Testis (tissue), 3 donors: ENCODE results near the gene NAT8L. TPM values are rescaled to one million over a fixed set of nuclear protein-coding genes. Genes with fewer than 3 reads are reported as not detected.

Source experiments
- DNase-seq: peaks from one replicate; pipeline ENCODE4 v3.0.0-alpha.2; 2019
- H3K27ac ChIP-seq, 2 donors: fragments of 200-600 bp; sonication (generic); one replicate each; pipeline ENCODE4 v1.5.1; 2019
- H3K27me3 ChIP-seq: fragments of 200-600 bp; sonication (generic); one replicate; pipeline ENCODE4 v1.5.1; 2019
- H3K36me3 ChIP-seq: fragments of 200-600 bp; sonication (generic); one replicate; pipeline ENCODE4 v1.5.1; 2017; ENCODE audit warnings: low read depth; ENCODE audit errors: missing control alignments
- H3K4me1 ChIP-seq: fragments of 200-600 bp; sonication (generic); one replicate; pipeline ENCODE4 v1.5.1; 2019
- H3K4me3 ChIP-seq, 2 donors: fragments of 200-600 bp; sonication (generic); one replicate each; pipeline ENCODE4 v1.5.1; 2017 to 2019
- H3K9me3 ChIP-seq: fragments of 200-600 bp; sonication (generic); one replicate; pipeline ENCODE4 v1.5.1; 2017
- POLR2A ChIP-seq: fragments of 450-650 bp; IDR thresholded peaks from one replicate; pipeline ENCODE4 v1.6.1; 2017; ENCODE audit warnings: antibody characterized with exemption, mild to moderate bottlenecking, moderate library complexity
- WGBS, 2 donors: methylation state at CpG; one replicate each; pipeline ENCODE4 v1.1.5; 2018; 5-methylcytosine and 5-hydroxymethylcytosine counted together
- intact Hi-C: fragments of 100-400 bp; cut with DNase I; formaldehyde crosslinking; loops from one replicate; pipeline ENCODE4 v1.15.1; 2023; ENCODE audit warnings: low total_unique reads
- polyA plus RNA-seq: library from polyadenylated mRNA; stranded (reverse); fragments of 350-450 nt; fragmentation: Illumina TruSeq; extraction: RNeasy Lipid Tissue Mini Kit (QIAGEN cat#74804); gene quantifications from one replicate; pipeline ENCODE4 v1.2.3, GENCODE V29; 2014; ENCODE audit warnings: low read depth, low replicate concordance; ENCODE audit not compliant: insufficient read depth
- total RNA-seq, 2 donors: library from RNA; depleted of rRNA; stranded (reverse); fragments of >200 nt; gene quantifications; one replicate each; pipeline ENCODE4 v1.2.3, GENCODE V29; 2016
- TF ChIP-seq, protein P1 (sequence below), 3 experiments: fragments of 450-650 bp in 2 of 3; fragments of 200-600 bp in 1 of 3; sonication (generic) in 1 of 3; IDR thresholded peaks; one replicate each; pipeline ENCODE4 v1.5.1; 2016 to 2019; ENCODE audit warnings: antibody characterized with exemption in 3 of 3, mild to moderate bottlenecking in 2 of 3, moderate library complexity in 1 of 3

NAT8L gene
- total and polyA plus RNA-seq, 3 donors from 2014 or later: 36.6 to 82.9 (median 56.6) TPM

DNA sequence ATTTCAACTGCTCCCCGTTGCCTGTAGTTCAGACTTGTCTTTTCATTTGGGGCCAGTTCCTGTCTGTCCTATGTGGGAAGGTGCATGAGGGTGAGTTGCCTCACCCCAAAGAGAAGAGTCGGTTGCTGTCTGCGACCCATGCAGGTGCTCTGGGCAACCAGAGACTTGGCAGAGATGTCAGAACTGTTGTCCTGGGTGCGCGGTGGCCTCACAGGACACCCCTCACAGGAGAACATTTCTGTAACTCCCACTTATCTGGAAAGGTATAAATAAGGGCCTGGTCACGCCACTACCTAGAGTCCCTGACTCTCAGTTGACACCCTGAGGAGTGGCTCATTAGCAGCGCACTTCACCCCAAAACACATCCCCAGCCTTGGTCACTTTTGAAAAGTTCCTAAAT lies 9.7 kb upstream of the NAT8L start:
- no peak for DNase-seq
- TF ChIP-seq, protein P1, sequence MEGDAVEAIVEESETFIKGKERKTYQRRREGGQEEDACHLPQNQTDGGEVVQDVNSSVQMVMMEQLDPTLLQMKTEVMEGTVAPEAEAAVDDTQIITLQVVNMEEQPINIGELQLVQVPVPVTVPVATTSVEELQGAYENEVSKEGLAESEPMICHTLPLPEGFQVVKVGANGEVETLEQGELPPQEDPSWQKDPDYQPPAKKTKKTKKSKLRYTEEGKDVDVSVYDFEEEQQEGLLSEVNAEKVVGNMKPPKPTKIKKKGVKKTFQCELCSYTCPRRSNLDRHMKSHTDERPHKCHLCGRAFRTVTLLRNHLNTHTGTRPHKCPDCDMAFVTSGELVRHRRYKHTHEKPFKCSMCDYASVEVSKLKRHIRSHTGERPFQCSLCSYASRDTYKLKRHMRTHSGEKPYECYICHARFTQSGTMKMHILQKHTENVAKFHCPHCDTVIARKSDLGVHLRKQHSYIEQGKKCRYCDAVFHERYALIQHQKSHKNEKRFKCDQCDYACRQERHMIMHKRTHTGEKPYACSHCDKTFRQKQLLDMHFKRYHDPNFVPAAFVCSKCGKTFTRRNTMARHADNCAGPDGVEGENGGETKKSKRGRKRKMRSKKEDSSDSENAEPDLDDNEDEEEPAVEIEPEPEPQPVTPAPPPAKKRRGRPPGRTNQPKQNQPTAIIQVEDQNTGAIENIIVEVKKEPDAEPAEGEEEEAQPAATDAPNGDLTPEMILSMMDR (IDR thresholded peaks at IDR 0.05): no peak
- TF ChIP-seq POLR2A: no peak
- 90 to 95% methylated on average over 7 of the region's 7 CpGs for WGBS, 2 donors
- Histone ChIP-seq H3K4me3 (no peak overlapping the region), H3K36me3 (no peaks in the 10 kb centered on the region), H3K27me3 (no peaks in the 10 kb centered on the region), H3K4me1 (no peaks in the 10 kb centered on the region), H3K9me3 (no peaks in the 10 kb centered on the region), H3K27ac (no peak overlapping the region)
- intact Hi-C loops: no loop called here

DNA sequence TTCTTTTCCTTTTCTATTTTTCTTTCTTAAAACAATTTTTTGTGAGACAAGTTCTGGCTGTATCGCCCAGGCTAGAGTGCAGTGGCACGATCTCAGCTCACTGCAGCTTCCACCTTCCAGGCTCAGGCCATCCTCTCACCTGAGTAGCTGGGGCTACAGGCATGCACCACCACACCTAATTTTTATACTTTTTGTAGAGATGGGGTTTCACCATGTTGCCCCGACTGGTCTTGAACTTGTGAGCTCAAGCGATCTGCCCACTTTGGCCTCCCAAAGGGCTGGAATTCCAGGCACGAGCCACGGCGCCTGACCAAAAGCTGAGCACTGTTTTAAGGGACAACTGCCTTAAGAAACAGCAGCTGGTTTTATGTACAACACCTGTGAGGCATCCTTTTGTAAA lies 9.3 kb upstream of the NAT8L start:
- intact Hi-C loops: no loop called here
- H3K4me1 ChIP-seq: no peaks in the 10 kb centered on the region
- WGBS, 2 donors: 91 to 95% methylated on average over 7 of the region's 7 CpGs
- H3K36me3 ChIP-seq: no peaks in the 10 kb centered on the region
- H3K4me3 ChIP-seq: no peak overlapping the region
- no peaks in the 10 kb centered on the region for H3K9me3 ChIP-seq
- DNase-seq: no peak
- TF ChIP-seq POLR2A: no peak
- no peaks in the 10 kb centered on the region for H3K27me3 ChIP-seq
- H3K27ac ChIP-seq: no peak overlapping the region

DNA sequence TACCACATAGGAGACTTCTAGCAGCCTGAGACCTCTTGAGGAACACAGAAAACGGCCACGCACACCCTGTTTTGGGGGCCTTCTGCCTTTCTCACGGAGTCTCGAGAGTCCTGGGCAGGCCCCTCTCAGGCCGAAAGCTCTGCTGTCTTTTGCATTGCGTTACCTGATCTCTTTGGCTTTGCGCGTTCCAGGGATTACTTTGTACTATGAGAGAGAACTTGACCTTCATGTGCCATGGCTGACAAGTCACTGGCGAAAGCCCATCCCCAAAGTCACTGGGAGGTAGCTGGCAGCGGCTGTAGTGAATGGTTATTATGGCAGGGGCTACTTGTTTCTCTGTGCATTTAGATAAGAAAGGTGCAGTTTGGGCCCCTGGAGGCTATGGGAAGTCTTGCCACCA lies 8.0 kb upstream of the NAT8L start:
- Histone ChIP-seq H3K36me3 (no peaks in the 10 kb centered on the region), H3K4me1 (no peaks in the 10 kb centered on the region), H3K27me3 (no peaks in the 10 kb centered on the region), H3K4me3 (no peak overlapping the region), H3K9me3 (no peaks in the 10 kb centered on the region), H3K27ac (no peak overlapping the region)
- intact Hi-C loops: no loop called here
- WGBS, 2 donors: 83 to 88% methylated on average over 10 of the region's 10 CpGs
- DNase-seq: no peak
- TF ChIP-seq POLR2A: no peak
- TF ChIP-seq, protein P1 (IDR thresholded peaks at IDR 0.05): no peak

DNA sequence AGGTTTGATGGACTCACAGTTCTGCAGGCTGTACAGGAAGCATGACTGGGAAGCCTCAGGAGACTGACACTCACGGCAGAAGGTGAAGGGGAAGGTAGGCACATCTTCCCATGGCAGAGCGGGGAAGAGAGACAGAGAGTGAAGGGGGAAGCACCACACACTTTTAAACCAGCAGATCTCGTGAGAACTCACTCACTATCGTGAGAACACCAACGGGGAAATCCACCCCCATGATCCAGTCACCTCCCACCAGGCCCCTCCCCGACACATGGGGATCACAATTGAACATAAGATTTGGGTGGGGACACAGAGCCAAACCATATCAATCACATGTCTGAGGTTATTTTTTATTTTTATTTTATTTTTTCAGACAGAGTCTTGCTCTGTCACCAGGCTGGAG lies 4.9 kb upstream of the NAT8L start:
- intact Hi-C loops: no loop called here
- TF ChIP-seq, protein P1 (IDR thresholded peaks at IDR 0.05): no peak
- no peak for TF ChIP-seq POLR2A
- no peaks in the 10 kb centered on the region for H3K36me3 ChIP-seq
- no peaks in the 10 kb centered on the region for H3K27me3 ChIP-seq
- no peak overlapping the region for H3K4me3 ChIP-seq
- WGBS, 2 donors: 72 to 89% methylated on average over 6 of the region's 6 CpGs
- peaks cover 6% of the 10 kb centered on the region for H3K4me1 ChIP-seq
- H3K9me3 ChIP-seq: no peaks in the 10 kb centered on the region
- DNase-seq: no peak
- no peak overlapping the region for H3K27ac ChIP-seq

DNA sequence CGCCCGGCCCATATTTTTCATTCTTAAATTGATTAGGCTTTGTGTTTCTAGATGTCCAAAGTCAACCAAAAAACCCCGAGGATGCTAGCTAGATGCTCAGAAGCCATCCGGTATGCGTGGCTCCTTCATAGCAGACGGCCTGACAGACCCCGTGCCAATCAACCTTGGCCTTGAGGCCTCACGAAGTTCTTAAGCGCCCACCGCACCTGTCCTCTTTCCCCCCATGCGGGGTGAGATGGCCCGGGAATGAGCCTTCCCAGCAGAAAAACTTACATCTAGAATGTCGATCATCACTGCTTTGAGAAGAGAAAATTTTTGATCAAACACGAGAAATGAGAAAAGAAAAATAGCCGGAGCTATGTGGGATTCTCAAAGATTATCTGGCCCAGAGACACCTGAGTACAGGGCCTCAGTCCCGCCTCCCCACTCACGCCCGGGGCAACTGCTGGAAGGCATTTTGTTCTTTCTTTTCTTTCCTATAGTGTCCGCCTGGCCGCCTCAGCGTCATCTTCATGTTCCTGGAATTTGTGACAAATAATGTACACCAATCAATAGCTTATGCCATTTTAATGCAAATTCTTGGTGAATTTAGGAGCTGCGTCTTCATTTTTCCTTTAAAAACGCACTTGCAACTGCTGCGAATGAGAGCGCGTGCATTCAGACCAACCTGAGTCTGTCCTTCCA lies 1.6 kb upstream of the NAT8L start:
- TF ChIP-seq, protein P1 (IDR thresholded peaks at IDR 0.05): no peak
- TF ChIP-seq POLR2A: no peak
- Histone ChIP-seq H3K4me1 (peaks cover 10% of the 10 kb centered on the region), H3K4me3 (peak overlapping the region in 1 of 2 donors; percentile 60), H3K27ac (no peak overlapping the region), H3K36me3 (no peaks in the 10 kb centered on the region), H3K27me3 (no peaks in the 10 kb centered on the region), H3K9me3 (no peaks in the 10 kb centered on the region)
- no peak for DNase-seq
- whole genome bisulfite sequencing, 2 donors: 56 to 61% methylated on average over 26 of the region's 26 CpGs
- intact Hi-C loops: no loop called here
